PFSK-1 (cell line): Measurements from ENCODE around the gene GALNTL6.

ENCODE experiments used
- POLR2AphosphoS5 ChIP-seq: IDR thresholded peaks from 2 replicates; pipeline ENCODE4 v1.6.1; 2012; ENCODE audit warnings: low read depth, mild to moderate bottlenecking, control low read depth, low read length, moderate library complexity
- REST ChIP-seq, 2 experiments: IDR thresholded peaks; 2 replicates each; pipeline versions ENCODE4 v1.6.1 to v1.8.0; 2011 to 2012; ENCODE audit warnings: low read depth in 2 of 2, low read length in 2 of 2, control low read depth in 1 of 2, inconsistent platforms in 1 of 2, mild to moderate bottlenecking in 1 of 2, moderate library complexity in 1 of 2; ENCODE audit not compliant: insufficient read depth in 1 of 2
- SIN3A ChIP-seq: IDR thresholded peaks from 2 replicates; pipeline ENCODE4 v1.6.1; 2012; ENCODE audit warnings: mild to moderate bottlenecking, low read length, moderate library complexity, borderline replicate concordance; ENCODE audit not compliant: insufficient read depth
- TAF1 ChIP-seq: IDR thresholded peaks from 2 replicates; pipeline ENCODE4 v1.6.1; 2012; ENCODE audit warnings: low read length, control low read depth, borderline replicate concordance; ENCODE audit not compliant: insufficient read depth

GRCh38 chr4:172802032-172802431 lies 988.8 kb downstream of the GALNTL6 start:
- no peak for TF ChIP-seq POLR2AphosphoS5
- TF ChIP-seq TAF1 = no peak
- TF ChIP-seq SIN3A = no peak
- no peak for TF ChIP-seq REST (IDR thresholded peaks at IDR 0.05; ENCODE audit: insufficient read depth in 1 of 2, low read depth in 2 of 2, low read length in 2 of 2)
